ENCODE data around the gene TMEM175.

The TMEM175 gene

DNA sequence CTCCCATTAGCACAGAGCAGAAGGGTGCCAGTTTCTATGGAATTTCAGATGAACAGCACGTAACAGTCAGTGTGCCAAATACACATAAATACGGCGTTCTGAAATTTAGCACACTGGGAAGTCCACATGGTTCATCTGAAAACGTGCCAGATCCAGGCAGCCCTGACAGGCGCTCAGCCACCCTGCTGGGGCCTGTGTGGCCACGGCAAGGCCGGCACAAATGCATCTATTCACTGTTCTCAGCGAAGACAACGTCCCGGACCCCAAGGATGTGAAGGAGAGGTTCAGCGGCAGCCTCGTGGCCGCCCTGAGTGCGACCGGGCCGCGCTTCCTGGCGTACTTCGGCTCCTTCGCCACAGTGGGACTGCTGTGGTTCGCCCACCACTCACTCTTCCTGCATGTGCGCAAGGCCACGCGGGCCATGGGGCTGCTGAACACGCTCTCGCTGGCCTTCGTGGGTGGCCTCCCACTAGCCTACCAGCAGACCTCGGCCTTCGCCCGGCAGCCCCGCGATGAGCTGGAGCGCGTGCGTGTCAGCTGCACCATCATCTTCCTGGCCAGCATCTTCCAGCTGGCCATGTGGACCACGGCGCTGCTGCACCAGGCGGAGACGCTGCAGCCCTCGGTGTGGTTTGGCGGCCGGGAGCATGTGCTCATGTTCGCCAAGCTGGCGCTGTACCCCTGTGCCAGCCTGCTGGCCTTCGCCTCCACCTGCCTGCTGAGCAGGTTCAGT is 25.5 kb downstream of the TMEM175 start:
- peaks cover 0 to 87% (median 67%) of the 10 kb centered on the region in 5 donors for H3K36me3 ChIP-seq (ENCODE audit: control insufficient read depth in 5 of 5, insufficient read depth in 5 of 5, low read length in 5 of 5)
- no peaks in the 10 kb centered on the region for H3K27me3 ChIP-seq (ENCODE audit: control insufficient read depth in 5 of 5, insufficient read depth in 4 of 5, low read length in 5 of 5)
- no peak overlapping the region for H3K27ac ChIP-seq (ENCODE audit: low read depth, low read length)
- no peak overlapping the region for H3K4me3 ChIP-seq (ENCODE audit: low read depth in 1 of 5, low read length in 5 of 5)
- H3K9me3 ChIP-seq (ENCODE audit: control insufficient read depth in 5 of 5, low read length in 5 of 5), result no peaks in the 10 kb centered on the region
- H3K9ac ChIP-seq (ENCODE audit: low read length in 5 of 5), result no peak overlapping the region
- H3K4me1 ChIP-seq (ENCODE audit: control insufficient read depth in 5 of 5, insufficient read depth in 5 of 5, low read length in 5 of 5), result no peaks in the 10 kb centered on the region

DNA sequence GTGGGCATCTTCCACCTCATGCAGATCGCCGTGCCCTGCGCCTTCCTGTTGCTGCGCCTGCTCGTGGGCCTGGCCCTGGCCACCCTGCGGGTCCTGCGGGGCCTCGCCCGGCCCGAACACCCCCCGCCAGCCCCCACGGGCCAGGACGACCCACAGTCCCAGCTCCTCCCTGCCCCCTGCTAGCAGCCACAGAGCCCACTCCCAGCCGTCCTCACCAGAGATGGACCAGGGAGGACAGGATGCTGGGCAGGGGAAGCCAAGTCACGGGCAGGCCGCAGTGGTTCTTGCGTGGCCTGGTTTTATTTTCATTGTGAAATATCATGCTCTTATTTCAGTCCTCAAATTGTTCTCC is 26.0 kb downstream of the TMEM175 start:
- Histone ChIP-seq H3K27ac (ENCODE audit: low read depth, low read length) (no peak overlapping the region), H3K9me3 (ENCODE audit: control insufficient read depth in 5 of 5, low read length in 5 of 5) (no peaks in the 10 kb centered on the region), H3K36me3 (ENCODE audit: control insufficient read depth in 5 of 5, insufficient read depth in 5 of 5, low read length in 5 of 5) (peaks cover 0 to 87% (median 67%) of the 10 kb centered on the region in 5 donors), H3K27me3 (ENCODE audit: control insufficient read depth in 5 of 5, insufficient read depth in 4 of 5, low read length in 5 of 5) (no peaks in the 10 kb centered on the region), H3K9ac (ENCODE audit: low read length in 5 of 5) (no peak overlapping the region), H3K4me3 (ENCODE audit: low read depth in 1 of 5, low read length in 5 of 5) (no peak overlapping the region), H3K4me1 (ENCODE audit: control insufficient read depth in 5 of 5, insufficient read depth in 5 of 5, low read length in 5 of 5) (no peaks in the 10 kb centered on the region)

DNA sequence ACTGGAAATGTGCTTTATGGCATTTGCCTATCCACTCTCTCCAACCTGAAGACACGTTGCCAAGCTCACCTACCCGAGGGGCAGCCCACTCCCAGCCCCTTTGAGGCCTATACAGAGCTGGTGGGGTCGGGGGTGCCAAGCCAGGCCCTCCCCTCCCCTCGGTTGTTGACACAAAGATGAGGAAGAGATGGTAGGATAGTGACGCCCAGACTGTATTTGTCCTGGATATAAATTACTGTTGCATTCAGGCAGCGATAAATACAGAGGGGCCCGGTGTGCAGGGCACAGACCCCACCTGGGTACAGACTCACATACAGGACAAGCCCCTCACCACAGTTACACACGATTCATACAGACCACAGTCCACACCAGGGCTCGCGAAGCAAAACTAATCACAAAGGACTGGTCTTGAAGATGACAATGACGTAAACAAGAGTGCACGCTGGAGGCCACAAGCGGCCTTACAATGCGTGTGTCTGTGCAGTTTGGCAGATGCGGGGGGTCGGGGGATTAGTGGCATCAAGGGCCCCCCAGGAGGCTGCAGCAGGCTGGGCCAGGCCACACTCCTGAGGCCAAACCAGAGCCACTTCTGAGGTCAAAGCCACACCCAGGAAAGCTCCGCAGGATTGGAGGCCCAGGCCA is 26.6 kb downstream of the TMEM175 start:
- no peak overlapping the region for H3K27ac ChIP-seq (ENCODE audit: low read depth, low read length)
- no peaks in the 10 kb centered on the region for H3K27me3 ChIP-seq (ENCODE audit: control insufficient read depth in 5 of 5, insufficient read depth in 4 of 5, low read length in 5 of 5)
- no peak overlapping the region for H3K4me3 ChIP-seq (ENCODE audit: low read depth in 1 of 5, low read length in 5 of 5)
- H3K9me3 ChIP-seq (ENCODE audit: control insufficient read depth in 5 of 5, low read length in 5 of 5), result no peaks in the 10 kb centered on the region
- peaks cover 0 to 86% (median 64%) of the 10 kb centered on the region in 5 donors for H3K36me3 ChIP-seq (ENCODE audit: control insufficient read depth in 5 of 5, insufficient read depth in 5 of 5, low read length in 5 of 5)
- H3K9ac ChIP-seq (ENCODE audit: low read length in 5 of 5), result no peak overlapping the region
- no peaks in the 10 kb centered on the region for H3K4me1 ChIP-seq (ENCODE audit: control insufficient read depth in 5 of 5, insufficient read depth in 5 of 5, low read length in 5 of 5)

DNA sequence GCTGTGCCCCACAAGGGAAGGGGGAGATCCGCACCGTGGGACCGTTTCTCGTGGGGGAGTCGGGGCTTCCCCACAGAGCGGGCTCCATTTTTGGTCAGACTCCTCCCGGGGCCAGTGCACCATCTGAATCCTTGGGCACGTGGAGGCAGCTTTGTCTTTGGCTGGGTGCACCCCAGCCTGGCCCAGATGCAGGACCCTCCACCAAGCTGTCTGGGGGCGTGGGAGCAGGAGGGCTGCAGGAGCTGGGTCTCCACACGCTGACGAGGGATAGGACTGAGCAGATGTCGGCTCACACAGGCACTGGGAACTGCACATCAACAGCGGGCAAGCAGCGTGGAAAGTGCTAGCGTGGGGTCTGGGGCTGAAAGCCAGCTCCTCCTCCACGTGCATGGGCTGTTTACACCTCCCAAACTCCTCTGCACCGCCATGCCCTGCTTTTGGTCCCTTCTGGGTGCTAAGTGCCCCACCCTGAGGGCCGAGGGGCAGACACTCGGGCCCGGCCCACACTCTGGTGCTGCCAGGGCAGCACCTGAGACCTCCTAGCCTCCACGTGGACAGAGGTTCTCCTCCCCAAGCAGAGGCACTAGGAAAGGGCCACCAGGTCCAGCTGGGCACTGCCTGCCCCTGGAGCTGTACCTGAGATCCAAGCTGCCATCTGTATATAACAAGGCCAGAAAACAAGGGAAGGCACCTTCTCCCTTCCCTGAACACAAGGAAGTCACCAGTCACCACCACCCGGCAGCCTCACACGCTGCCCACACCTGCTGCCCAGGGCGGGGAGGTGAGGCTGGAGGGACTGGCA is 27.3 kb downstream of the TMEM175 start:
- Histone ChIP-seq H3K4me3 (ENCODE audit: low read depth in 1 of 5, low read length in 5 of 5) (no peak overlapping the region), H3K9me3 (ENCODE audit: control insufficient read depth in 5 of 5, low read length in 5 of 5) (no peaks in the 10 kb centered on the region), H3K9ac (ENCODE audit: low read length in 5 of 5) (no peak overlapping the region), H3K27me3 (ENCODE audit: control insufficient read depth in 5 of 5, insufficient read depth in 4 of 5, low read length in 5 of 5) (no peaks in the 10 kb centered on the region), H3K4me1 (ENCODE audit: control insufficient read depth in 5 of 5, insufficient read depth in 5 of 5, low read length in 5 of 5) (no peaks in the 10 kb centered on the region), H3K27ac (ENCODE audit: low read depth, low read length) (no peak overlapping the region), H3K36me3 (ENCODE audit: control insufficient read depth in 5 of 5, insufficient read depth in 5 of 5, low read length in 5 of 5) (peaks cover 0 to 84% (median 67%) of the 10 kb centered on the region in 5 donors)

DNA sequence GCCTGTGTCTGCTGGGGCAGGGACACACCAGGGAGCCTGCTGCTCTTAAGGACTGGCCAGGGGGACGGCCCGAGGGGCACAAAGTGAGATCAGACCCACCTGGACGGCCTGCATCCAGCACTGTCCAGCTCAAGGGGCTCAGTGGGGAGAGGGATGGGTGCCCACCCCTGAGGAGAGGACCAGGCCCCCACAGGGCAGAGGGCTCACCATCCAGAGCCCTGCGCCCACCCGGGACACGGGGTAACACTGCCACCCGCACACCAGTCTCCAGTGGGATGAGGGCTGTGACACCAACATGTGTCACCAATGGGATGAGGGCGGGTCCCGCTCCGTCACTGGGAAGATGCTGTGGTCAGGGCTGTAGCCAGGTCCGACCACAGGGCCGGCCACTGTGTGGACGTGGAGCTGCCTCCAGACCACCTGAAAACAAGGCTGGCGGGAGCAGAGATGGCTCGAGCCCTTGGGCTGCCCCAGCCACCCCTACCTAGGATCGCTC is 27.9 kb downstream of the TMEM175 start:
- Histone ChIP-seq H3K36me3 (ENCODE audit: control insufficient read depth in 5 of 5, insufficient read depth in 5 of 5, low read length in 5 of 5) (peaks cover 0 to 84% (median 67%) of the 10 kb centered on the region in 5 donors), H3K27ac (ENCODE audit: low read depth, low read length) (no peak overlapping the region), H3K4me1 (ENCODE audit: control insufficient read depth in 5 of 5, insufficient read depth in 5 of 5, low read length in 5 of 5) (no peaks in the 10 kb centered on the region), H3K9me3 (ENCODE audit: control insufficient read depth in 5 of 5, low read length in 5 of 5) (no peaks in the 10 kb centered on the region), H3K27me3 (ENCODE audit: control insufficient read depth in 5 of 5, insufficient read depth in 4 of 5, low read length in 5 of 5) (no peaks in the 10 kb centered on the region), H3K4me3 (ENCODE audit: low read depth in 1 of 5, low read length in 5 of 5) (no peak overlapping the region), H3K9ac (ENCODE audit: low read length in 5 of 5) (no peak overlapping the region)

DNA sequence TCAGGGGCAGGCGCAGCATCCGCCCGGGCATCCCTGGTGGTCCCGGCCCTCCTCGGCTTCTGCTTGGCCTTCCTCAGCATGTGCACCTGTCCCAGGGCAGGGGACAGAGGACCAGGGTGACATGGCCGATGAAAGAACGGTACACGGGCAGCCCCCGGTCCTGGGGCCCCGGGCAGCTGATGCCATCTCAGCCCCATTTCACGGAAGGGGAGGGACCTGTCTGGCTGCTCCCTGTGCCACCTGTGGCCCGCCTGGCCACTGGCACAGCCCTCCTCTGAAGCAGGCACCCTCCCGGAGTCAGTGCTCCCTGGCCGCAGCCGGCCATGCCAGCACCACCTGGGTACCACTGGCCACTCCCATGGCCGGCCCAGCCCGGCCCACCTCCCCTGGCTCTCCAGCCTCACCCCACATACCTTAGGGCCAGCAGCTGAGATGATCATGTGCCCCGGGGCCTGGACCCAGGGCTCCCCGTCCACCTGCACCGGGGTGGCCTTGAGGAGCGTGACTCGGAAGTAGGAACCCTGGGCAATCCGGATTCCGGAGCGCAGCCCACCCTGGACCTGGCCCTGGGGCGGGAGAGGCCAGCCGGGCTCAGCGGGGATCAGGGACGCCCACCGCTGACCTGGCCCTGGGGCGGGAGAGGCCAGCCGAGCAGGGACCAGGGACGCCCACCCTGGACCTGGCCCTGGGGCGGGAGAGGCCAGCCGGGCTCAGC is 28.5 kb downstream of the TMEM175 start:
- Histone ChIP-seq H3K27me3 (ENCODE audit: control insufficient read depth in 5 of 5, insufficient read depth in 4 of 5, low read length in 5 of 5) (no peaks in the 10 kb centered on the region), H3K9me3 (ENCODE audit: control insufficient read depth in 5 of 5, low read length in 5 of 5) (no peaks in the 10 kb centered on the region), H3K4me3 (ENCODE audit: low read depth in 1 of 5, low read length in 5 of 5) (no peak overlapping the region), H3K36me3 (ENCODE audit: control insufficient read depth in 5 of 5, insufficient read depth in 5 of 5, low read length in 5 of 5) (peaks cover 0 to 84% (median 67%) of the 10 kb centered on the region in 5 donors), H3K27ac (ENCODE audit: low read depth, low read length) (no peak overlapping the region), H3K9ac (ENCODE audit: low read length in 5 of 5) (no peak overlapping the region), H3K4me1 (ENCODE audit: control insufficient read depth in 5 of 5, insufficient read depth in 5 of 5, low read length in 5 of 5) (no peaks in the 10 kb centered on the region)

DNA sequence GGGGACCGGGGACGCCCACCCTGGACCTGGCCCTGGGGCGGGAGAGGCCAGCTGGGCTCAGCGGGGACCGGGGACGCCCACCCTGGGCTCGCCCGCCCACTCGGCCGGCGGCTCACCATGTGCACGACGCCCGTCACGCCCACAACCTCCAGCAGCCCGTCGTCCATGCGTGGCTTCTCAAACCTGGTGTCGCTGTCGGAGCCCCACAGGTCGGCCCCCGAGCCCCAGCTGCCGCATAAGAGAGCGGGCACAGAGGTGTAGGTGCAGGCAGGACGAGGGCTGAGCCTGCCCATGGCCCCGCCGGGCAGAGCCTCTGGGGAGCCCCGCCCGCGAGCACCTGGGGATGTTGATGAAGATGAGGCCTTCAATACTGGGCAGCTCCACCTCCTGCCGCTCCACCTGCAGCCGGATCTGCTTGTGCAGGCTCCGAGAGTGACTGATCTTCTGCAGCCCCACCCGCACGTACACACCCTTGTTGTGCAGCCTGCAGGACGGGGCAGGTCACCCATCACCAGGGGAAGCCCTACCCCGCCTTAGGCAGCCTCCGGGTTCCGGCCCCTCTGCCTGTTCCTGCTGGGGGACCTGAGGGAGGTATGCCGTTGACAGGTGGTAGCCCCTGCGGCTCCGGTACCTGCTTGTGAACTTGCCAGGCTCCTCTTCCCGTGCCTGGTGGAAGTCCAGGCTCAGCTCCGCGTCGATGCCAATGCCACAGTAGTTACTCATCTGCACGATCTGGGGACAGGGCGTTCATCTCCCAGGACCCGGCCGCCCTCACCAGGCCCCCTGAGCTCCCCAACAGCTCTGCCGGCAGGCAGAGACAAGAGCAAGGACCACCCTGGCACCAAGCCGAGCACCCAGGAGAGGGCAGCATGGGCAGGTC is 29.3 kb downstream of the TMEM175 start:
- H3K36me3 ChIP-seq (ENCODE audit: control insufficient read depth in 5 of 5, insufficient read depth in 5 of 5, low read length in 5 of 5), result peaks cover 0 to 89% (median 74%) of the 10 kb centered on the region in 5 donors
- H3K9me3 ChIP-seq (ENCODE audit: control insufficient read depth in 5 of 5, low read length in 5 of 5), result no peaks in the 10 kb centered on the region
- no peak overlapping the region for H3K9ac ChIP-seq (ENCODE audit: low read length in 5 of 5)
- H3K4me1 ChIP-seq (ENCODE audit: control insufficient read depth in 5 of 5, insufficient read depth in 5 of 5, low read length in 5 of 5), result no peaks in the 10 kb centered on the region
- H3K27me3 ChIP-seq (ENCODE audit: control insufficient read depth in 5 of 5, insufficient read depth in 4 of 5, low read length in 5 of 5), result no peaks in the 10 kb centered on the region
- no peak overlapping the region for H3K27ac ChIP-seq (ENCODE audit: low read depth, low read length)
- H3K4me3 ChIP-seq (ENCODE audit: low read depth in 1 of 5, low read length in 5 of 5), result no peak overlapping the region

DNA sequence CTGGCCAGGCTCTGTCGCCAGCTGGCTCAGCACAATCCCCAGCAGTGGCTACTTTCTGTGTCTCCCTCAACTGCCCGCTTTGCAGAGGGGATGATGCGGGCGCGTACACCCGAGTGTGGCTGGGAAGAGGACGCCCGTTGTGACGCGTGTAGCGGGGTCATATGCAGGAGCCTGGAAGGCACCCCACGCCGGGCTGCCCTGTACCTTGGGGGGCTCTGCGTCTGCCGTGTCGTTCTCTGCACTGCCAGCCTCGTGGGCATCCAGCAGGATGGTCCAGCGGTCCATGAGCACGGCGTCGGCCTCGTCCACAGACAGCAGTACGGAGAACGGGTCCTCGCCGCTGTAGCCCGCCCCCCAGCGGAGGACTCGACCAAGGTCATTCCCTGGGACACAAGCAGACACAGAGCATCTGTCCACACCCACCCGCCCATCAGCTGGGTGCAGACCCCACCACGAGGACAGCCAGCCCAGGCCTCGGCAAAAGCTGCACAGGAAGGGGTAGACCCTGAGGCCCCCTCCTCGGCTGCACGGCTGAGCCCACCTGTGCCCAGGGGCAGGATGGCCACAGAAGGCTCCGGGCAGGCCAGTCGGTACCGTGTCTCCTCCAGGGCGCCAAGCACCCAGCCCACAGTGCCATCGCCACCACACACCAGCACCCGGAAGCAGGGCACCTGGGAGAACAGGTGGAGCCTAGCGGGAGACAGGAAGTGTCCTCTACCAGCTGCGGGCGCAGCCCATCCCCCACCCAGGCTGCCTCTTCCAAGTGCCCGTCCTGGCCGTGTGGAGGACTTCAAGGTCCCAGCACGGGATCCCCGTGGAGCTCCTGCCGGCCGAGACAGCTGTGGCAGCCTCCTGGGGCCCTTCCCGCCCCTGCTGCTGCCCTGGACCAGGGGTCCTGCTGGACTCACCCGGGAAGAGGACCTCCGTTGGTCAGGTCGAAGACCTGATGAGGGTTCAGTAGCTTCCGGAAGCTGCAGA is 30.3 kb downstream of the TMEM175 start:
- no peaks in the 10 kb centered on the region for H3K9me3 ChIP-seq (ENCODE audit: control insufficient read depth in 5 of 5, low read length in 5 of 5)
- H3K36me3 ChIP-seq (ENCODE audit: control insufficient read depth in 5 of 5, insufficient read depth in 5 of 5, low read length in 5 of 5), result peaks cover 0 to 93% (median 73%) of the 10 kb centered on the region in 5 donors
- no peaks in the 10 kb centered on the region for H3K27me3 ChIP-seq (ENCODE audit: control insufficient read depth in 5 of 5, insufficient read depth in 4 of 5, low read length in 5 of 5)
- H3K27ac ChIP-seq (ENCODE audit: low read depth, low read length), result no peak overlapping the region
- H3K4me1 ChIP-seq (ENCODE audit: control insufficient read depth in 5 of 5, insufficient read depth in 5 of 5, low read length in 5 of 5), result no peaks in the 10 kb centered on the region
- H3K4me3 ChIP-seq (ENCODE audit: low read depth in 1 of 5, low read length in 5 of 5), result no peak overlapping the region
- H3K9ac ChIP-seq (ENCODE audit: low read length in 5 of 5), result no peak overlapping the region

Data from subcutaneous abdominal adipose tissue (tissue), 5 donors.